Measurements from ENCODE around the gene CD101. TPM values are rescaled to one million over a fixed set of nuclear protein-coding genes. Genes with fewer than 3 reads are reported as not detected.

The CD101 gene
- total RNA-seq, 6 experiments from 2014 or later, result not detected

DNA sequence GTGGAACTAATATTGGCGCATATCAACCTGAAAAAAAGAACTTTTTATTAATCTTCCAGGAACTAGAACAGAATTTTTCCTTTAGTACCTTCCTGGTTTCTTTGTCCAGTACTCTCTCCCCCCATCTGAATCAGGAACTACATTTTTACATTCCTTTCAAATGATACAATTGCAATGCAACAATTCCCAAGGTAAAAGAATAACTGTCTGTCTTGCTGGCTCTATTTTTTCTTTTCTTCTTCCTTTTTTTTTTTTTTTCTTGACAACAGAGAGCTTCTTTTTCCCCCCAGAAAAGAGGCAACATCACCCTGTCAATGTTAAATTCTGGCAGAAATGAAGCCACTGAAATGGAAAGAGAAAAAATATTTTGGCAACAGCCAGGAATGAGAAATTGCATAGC lies 4.5 kb upstream of the CD101 start:
- no peak for DNase-seq
- H3K9me3 Mint-ChIP-seq, result no peaks in the 10 kb centered on the region
- H3K27me3 Mint-ChIP-seq (ENCODE audit: insufficient read depth), result peaks cover 9% of the 10 kb centered on the region
- H3K4me3 Mint-ChIP-seq, result no peak overlapping the region
- no peaks in the 10 kb centered on the region for H3K36me3 Mint-ChIP-seq (ENCODE audit: low read depth)
- no peaks in the 10 kb centered on the region; the same call in 1 of the 2 replicates for H3K4me1 Mint-ChIP-seq (ENCODE audit: low read depth)
- TF ChIP-seq, protein P1, sequence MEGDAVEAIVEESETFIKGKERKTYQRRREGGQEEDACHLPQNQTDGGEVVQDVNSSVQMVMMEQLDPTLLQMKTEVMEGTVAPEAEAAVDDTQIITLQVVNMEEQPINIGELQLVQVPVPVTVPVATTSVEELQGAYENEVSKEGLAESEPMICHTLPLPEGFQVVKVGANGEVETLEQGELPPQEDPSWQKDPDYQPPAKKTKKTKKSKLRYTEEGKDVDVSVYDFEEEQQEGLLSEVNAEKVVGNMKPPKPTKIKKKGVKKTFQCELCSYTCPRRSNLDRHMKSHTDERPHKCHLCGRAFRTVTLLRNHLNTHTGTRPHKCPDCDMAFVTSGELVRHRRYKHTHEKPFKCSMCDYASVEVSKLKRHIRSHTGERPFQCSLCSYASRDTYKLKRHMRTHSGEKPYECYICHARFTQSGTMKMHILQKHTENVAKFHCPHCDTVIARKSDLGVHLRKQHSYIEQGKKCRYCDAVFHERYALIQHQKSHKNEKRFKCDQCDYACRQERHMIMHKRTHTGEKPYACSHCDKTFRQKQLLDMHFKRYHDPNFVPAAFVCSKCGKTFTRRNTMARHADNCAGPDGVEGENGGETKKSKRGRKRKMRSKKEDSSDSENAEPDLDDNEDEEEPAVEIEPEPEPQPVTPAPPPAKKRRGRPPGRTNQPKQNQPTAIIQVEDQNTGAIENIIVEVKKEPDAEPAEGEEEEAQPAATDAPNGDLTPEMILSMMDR (IDR thresholded peaks at IDR 0.05), result no peak
- no peak overlapping the region for H3K27ac Mint-ChIP-seq

DNA sequence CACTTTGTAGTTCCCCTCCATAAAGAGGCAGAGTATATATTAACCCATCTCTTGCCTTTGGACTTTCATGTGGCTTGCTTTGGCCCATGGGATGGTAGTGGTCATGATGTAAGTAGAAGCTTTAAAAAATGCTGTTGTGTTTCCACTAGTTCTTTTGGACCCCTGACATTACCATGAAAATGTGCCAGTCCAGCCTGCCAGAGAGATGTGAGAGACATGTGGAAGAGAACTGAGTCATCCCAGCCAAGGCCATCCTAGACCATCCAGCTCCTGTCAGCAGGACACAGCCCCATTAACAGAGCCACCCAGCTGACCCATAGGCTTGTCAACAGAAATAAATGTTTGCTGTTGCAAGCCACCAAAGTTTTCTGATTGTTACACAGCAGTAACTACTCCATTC lies 3.9 kb upstream of the CD101 start:
- Mint-ChIP-seq H3K4me3 (no peak overlapping the region), H3K4me1 (ENCODE audit: low read depth) (no peaks in the 10 kb centered on the region; the same call in 1 of the 2 replicates), H3K9me3 (no peaks in the 10 kb centered on the region), H3K36me3 (ENCODE audit: low read depth) (no peaks in the 10 kb centered on the region), H3K27ac (no peak overlapping the region), H3K27me3 (ENCODE audit: insufficient read depth) (peaks cover 9% of the 10 kb centered on the region)
- DNase-seq, result no peak
- TF ChIP-seq, protein P1 (IDR thresholded peaks at IDR 0.05), result no peak

DNA sequence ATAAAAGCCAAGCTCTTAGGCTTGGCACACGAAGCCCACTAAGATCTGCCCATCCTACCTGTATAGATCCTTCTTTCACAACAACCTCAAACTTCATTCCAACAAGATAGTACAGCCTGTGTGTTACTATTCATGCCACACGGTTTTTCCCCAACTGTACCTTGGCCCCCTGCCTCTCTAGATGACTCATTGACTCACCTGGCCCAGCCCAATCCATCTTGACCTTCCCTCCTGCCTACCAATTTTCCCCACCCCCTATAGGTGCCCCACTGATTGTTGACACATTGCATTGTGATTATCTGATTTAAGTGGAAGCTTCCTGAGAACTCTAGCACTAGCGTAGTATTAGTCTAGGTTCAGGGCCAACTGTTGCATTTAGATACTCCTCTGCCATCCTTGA lies 2.0 kb upstream of the CD101 start:
- TF ChIP-seq, protein P1 (IDR thresholded peaks at IDR 0.05), result no peak
- DNase-seq, result no peak
- H3K4me1 Mint-ChIP-seq (ENCODE audit: low read depth), result no peaks in the 10 kb centered on the region; the same call in 1 of the 2 replicates
- peaks cover 10% of the 10 kb centered on the region for H3K27me3 Mint-ChIP-seq (ENCODE audit: insufficient read depth)
- H3K9me3 Mint-ChIP-seq, result no peaks in the 10 kb centered on the region
- H3K36me3 Mint-ChIP-seq (ENCODE audit: low read depth), result no peaks in the 10 kb centered on the region
- no peak overlapping the region for H3K27ac Mint-ChIP-seq
- no peak overlapping the region for H3K4me3 Mint-ChIP-seq

DNA sequence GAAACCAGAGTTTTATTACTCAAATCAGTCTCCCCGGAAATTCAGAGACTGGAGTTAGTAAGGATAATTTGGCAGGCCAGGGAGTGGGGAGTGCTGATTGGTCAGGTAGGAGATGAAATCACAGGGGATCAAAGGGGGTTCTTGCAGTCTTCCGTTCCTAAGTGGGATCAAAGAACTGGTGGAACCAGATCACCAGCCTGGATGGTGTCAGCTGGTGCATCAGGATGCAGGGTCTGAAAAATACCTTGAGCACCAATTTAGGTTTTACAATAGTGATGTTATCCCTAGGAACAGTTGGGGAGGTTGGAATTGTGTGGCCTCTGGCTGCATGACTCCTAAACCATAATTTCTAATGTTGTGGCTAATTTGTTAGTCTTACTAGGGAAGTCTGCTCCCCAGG lies 1.4 kb upstream of the CD101 start:
- H3K9me3 Mint-ChIP-seq, result no peaks in the 10 kb centered on the region
- H3K27ac Mint-ChIP-seq, result no peak overlapping the region
- no peak overlapping the region for H3K4me3 Mint-ChIP-seq
- H3K27me3 Mint-ChIP-seq (ENCODE audit: insufficient read depth), result peaks cover 8% of the 10 kb centered on the region; the same call in 1 of the 2 replicates
- no peaks in the 10 kb centered on the region; the same call in 1 of the 2 replicates for H3K4me1 Mint-ChIP-seq (ENCODE audit: low read depth)
- TF ChIP-seq, protein P1 (IDR thresholded peaks at IDR 0.05), result no peak
- H3K36me3 Mint-ChIP-seq (ENCODE audit: low read depth), result no peaks in the 10 kb centered on the region
- no peak for DNase-seq

DNA sequence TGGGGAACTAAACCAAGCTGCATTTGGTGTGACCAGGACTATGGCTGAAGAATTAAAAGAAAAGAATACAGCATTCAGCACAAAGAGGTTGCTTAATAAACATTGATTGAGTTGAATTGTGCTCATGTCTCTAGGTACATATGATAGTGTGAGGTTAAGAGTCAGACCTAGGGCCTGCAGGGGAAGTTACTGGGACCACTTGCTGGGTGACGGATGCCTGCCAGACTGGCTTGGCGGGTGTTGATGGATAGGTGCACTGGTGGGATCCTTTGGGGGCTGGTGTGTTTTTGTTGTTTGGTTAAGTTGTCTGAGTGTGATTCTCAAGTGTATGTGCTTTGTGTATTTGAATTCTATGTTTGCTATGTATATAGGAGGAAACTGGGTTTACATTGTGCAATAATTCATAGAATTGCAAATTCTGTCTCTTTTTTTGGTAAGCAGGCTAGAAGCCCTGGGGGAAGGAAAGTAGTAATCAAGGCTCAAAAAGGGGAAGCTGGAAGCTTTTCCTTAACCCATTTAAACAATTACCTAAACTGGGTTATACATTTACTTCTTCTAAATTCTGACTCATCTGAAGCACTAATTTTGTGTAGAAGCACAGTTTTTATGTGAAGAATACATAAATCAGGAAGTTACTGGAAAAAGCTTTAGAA lies 1.8 kb downstream of the CD101 start:
- Mint-ChIP-seq H3K4me3 (no peak overlapping the region), H3K27ac (no peak overlapping the region)

More for the DNA sequence above, 1.8 kb downstream of the CD101 start:
- DNase-seq, result no peak
- H3K36me3 Mint-ChIP-seq (ENCODE audit: low read depth), result no peaks in the 10 kb centered on the region
- peaks cover 11% of the 10 kb centered on the region for H3K27me3 Mint-ChIP-seq (ENCODE audit: insufficient read depth)
- H3K4me1 Mint-ChIP-seq (ENCODE audit: low read depth), result no peaks in the 10 kb centered on the region
- TF ChIP-seq, protein P1 (IDR thresholded peaks at IDR 0.05), result no peak
- H3K9me3 Mint-ChIP-seq, result no peaks in the 10 kb centered on the region

All from HFFc6 (cell line).